Right kidney (tissue), 1 donor: ENCODE measurements around the gene ATP9A.
A peak's percentile ranks its signal among the peaks of the same experiment; 100 is the strongest.
"Not testable (repeated sequence)": the region's sequence is repeated elsewhere in the genome, so short reads cannot be mapped to it uniquely, and the experiment has no call there.

Experiments used
- DNase-seq: peaks from one replicate; pipeline ENCODE4 v3.0.0-alpha.2; 2016

Gene ATP9A

DNA sequence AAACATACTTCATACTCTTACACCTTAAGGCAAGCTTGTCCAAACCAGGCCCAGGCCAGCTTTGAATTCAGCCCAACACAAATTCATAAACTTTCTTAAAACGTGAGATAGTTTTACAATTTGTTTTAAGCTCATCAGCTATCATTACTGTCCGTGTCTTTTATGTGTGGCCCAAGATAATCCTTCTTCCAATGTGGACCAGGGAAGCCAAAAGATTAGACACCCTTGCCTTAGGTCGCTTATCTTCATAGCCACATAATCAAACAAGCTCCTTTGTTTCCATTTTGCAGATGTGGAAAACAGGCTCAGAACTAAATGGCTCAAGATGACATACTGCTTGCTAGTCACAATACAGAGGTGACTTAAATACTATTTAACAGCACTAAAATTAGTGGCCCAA is 28.1 kb upstream of the ATP9A start:
- DNase-seq = no peak

DNA sequence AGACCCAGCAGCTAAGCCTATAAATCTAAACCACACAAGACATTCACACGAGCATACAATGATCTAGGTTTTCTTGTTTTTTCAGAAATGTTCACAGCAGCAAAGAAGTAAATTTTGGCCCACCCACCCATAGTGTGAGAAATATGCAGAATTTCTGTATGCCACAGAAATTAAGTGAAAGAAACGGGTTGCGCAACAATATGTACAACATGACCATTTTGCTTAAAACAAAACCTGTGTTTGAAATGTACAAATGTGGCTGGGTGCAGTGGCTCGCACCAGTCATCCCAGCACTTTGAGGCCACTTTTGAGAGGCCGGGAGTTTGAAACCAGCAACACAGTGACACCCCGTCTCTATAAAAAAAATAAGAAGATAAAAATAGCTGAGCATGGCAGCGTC is 24.8 kb upstream of the ATP9A start:
- no peak for DNase-seq

DNA sequence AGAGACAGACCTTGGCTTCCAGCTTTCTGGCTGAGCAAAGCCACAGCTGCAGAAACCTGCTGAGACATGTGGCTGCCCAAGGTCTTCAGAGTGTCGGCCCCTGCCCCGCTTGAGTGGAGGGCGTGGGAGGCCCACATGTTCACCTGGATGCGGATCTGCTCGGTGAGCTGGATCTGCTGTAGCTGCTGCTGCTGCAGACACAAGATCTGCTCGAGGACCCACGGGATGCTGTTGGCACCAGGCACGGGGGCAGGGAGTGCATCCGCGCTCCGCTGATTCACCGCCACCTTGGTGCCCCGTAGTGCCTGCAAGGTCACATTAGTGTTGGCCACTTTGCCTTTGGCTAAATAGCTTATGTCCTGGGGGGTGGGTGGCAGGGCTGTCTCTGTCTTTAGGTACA is 23.4 kb upstream of the ATP9A start:
- no peak for DNase-seq

DNA sequence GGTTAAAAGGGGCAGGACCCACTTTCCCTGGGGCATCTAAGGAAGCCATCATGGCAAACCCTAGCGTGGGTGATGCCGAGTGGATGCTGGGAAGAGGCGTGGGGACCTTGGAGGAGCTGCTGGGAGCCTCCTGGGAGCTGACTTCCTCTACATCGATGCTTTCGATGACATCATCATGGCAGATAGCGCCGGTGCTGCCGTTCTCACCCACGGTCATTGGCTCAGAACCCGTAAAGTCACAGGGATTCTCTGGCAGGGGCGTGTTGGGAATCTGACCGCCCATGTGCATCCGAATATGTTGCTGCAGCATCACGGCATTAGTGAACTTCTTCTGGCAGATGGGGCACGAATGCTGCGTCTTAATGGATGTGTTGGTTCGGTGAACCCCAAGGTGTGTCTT is 22.1 kb upstream of the ATP9A start:
- no peak for DNase-seq

DNA sequence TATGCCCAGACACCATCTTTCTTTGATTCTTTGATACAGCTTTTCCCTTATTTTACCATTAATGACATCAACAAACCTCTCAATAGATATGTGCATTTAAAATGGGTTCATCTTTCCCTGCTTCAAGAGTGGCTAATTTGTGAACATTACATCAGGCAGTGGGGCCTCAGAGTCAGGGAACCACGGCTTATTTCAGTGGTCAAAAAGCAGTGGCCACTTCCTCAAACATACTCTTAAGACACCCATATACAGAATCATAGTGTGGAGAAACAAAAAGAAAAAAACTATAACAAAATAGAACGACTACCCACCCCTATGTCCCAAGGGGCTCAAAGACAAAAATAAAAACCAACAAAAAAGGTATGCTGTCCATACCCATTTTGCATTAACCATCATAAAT is 21.2 kb upstream of the ATP9A start:
- DNase-seq = no peak

DNA sequence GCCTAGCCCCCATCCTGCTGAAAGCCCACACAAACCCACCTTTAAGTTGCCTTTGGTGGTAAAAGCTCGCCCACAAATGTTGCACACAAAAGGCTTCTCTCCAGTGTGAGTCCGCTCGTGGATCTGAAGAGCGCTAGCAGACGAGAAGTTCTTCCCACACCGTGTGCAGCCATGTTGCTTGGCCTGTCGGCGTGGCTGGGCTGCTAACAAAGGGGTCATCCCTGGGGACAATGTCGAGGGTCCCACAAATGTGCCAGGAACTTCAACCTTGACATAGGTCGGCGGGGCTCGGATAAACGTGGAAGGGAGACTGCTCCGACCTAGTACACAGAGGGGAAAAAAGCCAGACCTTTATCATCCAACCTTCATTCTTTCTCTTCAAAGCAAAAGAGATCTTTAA is 20.6 kb upstream of the ATP9A start:
- no peak for DNase-seq

DNA sequence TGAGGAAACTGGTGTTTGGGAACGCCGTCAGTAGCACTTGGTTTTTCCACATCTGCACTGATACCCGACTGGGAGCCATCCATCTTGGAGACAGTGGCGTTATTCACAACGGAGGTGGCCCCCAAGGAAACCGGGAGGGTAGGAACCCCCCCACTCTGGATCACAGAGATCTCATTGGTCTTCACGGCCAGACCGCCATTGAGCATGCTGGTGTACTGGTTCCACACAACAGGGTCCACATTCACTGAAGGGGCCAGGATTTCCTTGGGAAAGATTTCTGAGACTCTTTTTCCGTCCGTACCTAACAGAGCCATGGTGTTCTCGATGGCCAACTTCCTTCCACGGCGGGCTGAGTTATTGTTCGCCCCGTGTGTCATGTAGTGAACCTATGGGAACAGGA is 16.1 kb upstream of the ATP9A start:
- no peak for DNase-seq

DNA sequence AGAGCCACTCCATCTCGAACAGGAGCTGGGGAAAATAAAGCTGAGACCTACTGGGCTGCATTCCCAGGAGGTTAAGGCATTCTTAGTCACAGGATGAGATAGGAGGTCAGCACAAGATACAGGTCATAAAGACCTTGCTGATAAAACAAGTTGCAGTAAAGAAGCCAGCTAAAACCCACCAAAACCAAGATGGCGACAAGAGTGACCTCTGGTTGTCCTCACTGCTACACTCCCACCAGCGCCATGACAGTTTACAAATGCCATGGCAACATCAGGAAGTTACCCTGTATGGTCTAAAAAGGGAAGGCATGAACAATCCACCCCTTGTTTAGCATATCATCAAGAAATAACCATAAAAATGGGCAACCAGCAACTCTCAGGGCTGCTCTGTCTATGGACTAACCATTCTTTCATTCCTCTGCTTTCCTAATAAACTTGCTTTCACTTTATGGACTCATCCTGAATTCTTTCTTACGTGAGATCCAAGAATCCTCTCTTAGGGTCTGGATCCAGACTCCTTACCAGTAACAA is 10.1 kb upstream of the ATP9A start:
- DNase-seq = not testable (repeated sequence)

DNA sequence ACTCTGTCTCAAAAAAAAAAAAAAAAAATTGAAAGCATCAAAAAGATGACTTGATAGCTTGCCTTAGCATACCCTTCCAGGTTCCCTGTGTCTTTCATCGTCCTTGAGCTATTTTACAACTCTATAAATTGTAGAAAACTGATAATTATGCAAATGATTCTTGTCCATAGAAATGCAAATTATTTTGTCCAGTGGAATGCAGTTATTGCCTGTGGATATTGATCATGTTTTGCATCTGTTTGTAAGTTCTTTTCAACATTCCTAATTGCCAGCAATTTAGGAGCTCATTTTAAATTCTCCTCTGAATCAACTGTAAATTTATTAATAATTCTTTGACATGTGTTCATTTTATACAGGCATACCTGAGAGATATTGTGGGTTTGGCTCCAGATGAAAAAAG is 7.1 kb upstream of the ATP9A start:
- DNase-seq = no peak

DNA sequence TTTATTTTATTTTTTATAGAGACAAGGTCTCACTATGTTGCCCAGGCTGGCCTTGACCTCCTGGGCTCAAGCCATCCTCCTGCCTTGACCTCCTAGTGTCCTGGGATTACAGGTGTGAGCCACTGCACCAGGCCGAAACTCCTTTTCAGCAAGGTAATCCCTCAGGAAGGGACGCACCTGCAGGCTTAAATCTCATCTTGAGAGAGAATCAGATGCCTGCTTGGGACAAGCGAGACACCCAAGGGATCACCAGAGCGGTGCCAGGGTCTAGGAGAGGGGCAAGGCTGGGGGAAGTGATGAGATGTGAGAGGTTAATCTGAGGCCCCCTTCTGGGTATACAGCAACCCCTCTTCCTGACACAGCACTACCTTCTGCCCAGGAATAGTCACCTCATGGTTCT is 4.0 kb upstream of the ATP9A start:
- no peak for DNase-seq

DNA sequence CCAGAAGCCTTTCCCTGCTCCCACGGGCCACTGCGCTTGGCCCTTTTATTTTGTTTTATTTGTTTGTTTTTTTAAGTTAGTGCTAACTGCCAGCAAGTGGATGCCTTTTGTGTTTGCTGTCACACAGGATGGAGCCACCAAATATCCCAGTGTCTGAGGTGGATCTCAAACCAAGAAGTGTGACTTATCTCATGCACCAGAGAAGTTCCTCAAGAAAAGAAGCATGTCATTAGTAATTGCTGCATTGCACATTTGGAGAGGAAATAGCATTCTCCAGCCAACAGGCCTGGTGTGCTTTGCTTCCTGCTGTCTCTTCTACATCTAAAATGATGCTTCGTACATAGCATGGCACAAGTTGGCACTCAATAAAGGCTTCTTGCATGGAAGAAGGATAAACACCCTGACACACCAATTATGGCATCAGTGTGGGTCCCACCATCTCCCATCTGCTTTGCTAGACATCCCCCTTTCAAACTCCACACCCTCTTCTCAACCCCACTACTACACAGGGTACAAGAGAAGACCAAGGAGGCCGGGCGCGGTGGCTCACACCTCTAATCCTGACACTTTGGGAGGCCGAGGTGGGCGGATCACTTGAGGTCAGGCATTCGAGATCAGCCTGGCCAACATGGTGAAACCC is 1.9 kb upstream of the ATP9A start:
- DNase-seq = no peak

DNA sequence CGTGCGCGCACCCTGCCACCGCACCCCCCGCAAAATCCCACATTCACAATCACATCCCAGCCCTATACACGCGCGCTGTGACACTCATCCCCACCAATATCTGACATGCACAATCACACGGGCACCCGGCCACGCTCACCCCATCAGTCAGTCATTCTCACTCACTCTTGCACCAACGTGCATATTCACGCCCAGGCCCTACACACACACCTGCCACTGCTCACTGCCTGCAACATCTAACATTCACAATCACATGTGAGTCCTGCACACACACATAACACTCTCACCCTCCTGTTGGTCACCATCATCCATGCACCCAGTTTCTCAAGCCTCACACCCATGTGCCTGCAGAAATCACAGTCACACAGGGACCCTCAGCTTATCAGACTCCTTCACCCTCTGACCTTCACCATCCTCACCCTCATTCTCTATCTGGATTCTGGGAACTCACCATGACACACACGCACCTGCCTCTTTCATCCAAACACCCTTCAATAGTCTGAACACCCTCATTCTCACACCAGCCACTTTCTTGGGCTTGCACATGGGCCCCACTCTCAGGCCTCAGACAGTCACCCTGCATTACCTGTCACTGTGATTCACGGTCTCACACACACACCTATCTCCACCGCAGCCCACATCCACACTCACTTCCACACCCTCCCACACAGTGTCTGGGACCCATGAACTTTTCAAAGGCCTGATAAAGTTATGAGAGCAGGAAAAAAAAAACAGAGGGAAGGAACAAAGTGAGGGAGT is 748 bp upstream of the ATP9A start:
- peak; percentile 54 for DNase-seq

DNA sequence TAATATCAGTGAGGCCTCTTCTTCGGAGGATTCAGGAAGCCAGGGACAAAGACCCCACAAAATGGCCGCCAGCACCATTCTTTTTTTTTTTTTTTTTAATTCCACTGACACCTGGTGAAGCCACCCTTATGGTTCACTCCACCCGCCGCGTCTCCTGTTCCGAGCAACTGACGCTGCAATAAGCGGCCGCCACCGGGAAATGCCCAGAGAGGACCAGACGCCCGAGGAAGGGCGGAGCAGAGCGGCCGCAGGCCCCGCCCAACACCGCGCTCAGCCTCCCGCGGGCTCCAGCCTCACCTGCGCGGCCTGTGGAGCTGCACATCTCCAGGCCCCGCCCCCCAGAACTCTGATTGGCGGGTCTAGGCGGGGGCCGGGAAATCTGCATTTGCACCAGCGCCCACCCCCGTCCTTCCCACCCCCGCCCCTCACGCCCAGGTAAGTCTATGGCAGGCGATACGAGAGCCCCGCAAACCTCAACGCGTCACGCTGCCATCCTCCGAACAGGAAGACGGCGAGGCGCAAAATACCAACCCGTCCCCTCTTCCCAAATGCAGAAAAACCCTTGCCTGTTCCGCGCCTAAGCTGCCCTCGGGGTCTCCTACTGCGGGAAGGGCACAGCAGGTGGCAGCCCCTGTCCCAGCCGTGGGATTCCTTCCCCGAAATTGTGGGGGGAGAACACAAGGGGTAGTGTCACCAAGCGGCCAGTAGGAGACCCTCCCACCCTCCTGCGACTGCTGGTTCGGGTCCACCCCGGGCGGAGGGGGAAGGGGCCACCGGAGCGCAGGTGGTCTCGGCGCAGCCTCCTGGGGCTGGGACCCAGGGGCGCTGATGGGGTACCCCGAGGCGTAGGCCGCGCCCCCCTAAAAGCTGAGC is 960 bp downstream of the ATP9A start:
- peak; percentile 79 for DNase-seq

DNA sequence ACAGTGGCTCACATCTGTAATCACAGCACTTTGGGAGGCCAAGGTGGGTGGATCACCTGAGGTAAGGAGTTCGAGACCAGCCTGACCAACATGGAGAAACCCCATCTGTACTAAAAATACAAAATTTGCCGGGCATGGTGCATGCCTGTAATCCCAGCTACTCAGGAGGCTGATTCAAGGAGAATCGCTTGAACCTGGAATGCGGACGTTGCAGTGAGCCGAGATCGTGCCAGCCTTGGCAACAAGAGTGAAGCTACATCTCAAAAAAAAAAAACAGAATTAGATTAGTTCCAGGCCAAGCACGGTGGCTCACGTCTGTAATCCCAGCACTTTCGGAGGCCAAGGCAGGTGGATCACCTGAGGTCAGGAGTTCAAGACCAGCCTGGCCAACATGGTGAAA is 2.8 kb downstream of the ATP9A start:
- not testable (repeated sequence) for DNase-seq

DNA sequence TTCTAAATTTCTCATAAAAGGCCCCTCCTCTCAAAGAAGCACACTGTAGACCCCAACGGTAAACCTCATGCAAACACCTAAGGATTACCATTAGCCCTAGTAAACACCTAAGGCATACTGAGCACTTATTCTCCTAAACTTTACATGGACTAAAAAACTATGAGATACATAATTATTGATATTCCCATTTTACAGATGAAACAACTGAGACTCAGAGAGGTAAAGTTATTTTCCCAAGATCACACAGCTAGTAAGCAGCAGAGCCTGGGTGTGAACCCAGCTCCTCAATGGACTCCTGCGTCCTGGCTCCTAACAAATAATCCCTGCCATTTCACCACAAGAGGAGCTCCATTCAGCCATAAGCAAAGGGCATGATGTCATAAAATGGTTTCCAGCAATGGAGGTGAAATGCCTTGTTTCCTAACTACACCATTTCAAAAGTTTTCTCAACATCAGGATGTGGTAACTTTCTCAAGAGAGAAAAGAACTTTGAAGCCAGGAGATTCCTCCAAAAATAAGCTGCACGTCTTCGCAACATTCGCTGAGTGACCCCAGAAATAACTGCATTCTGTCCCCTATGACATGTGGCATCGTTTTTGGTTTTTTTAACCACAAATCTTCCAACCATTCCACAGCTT is 4.1 kb downstream of the ATP9A start:
- DNase-seq = no peak

DNA sequence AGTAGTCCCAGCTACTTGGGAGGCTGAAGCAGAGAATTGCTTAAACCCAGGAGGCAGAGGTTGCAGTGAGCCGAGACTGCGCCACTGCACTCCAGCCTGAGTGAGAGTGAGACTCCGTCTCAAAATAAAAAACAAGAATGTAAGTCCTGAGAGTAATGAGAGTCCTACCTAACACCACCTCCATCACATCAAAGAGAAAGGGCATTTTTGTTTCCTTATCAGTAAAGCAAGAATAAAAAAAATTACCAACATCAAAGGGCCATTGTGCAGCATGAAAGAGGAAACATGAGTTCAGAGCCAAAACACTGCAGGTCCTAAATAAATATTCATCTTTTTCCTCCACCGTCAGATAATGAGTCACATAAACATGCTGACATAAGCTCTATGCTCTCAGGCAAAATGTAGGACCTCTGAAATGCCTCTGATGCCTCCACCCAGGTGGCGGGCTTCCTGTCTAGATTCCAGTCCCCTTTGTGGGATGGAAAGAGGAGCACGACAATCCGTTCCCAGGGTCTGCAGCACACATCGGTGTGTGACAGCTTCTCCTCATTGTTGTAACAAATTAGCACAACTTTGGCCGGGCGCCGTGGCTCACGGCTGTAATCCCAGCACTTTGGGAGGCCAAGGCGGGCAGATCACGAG is 7.2 kb downstream of the ATP9A start:
- no peak for DNase-seq

DNA sequence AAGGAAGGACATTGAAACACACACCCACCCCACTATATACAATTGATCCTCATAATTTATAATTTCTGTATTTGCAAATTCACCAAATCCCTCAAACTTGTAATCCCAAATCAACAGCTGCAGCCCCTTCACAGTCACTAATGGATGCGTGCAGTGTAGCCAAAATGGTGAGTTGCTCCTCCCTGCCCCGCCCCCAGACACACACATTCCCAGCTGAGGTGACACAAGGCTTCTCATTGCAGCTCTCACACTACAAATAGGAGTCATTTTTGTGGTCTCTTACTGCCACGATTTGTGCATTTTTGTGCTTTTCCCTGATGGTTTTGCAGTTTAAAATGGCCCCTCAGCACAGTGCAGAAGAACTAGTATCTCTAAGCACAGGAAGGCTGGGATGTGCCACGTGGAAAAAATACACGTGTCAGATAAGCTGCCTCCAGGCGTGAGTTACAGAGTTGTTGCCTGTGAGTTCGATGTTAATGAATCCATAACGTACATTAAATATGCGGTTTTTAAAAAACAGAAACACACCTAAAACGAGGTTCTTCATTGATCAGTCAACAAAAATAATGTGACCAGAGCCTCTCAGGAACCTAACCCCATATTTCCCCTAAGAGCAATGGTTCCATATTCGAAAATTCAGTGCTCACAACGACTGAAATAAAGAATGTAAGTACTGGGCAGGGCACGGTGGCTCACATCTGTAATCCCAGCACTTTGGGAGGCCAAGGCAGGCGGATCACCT is 8.2 kb downstream of the ATP9A start:
- no peak for DNase-seq

DNA sequence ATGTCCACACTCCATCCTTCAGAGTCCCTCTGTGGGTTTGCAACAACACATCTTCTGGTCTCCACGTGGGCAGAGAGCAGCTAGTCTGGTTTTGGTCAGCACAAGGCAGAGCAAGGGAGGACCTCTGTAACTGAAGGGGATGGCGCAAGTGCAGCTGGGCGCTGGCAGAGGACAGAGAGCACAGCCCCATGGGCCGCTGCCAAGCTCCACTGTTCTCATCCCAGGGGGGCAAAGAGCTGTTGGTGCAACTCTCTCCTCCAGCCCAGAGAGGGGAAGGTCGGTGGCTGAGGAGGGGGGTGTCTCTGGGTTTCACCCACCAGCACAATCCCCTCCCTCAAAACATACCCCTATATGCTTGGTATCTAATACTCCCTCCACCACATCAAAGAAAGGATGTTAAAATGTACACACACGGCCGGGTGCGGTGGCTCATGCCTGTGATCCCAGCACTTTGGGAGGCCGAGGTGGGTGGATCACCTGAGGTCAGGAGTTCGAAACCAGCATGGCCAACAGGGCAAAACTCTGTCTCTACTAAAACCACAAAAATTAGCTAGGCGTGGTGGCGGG is 9.1 kb downstream of the ATP9A start:
- no peak for DNase-seq

DNA sequence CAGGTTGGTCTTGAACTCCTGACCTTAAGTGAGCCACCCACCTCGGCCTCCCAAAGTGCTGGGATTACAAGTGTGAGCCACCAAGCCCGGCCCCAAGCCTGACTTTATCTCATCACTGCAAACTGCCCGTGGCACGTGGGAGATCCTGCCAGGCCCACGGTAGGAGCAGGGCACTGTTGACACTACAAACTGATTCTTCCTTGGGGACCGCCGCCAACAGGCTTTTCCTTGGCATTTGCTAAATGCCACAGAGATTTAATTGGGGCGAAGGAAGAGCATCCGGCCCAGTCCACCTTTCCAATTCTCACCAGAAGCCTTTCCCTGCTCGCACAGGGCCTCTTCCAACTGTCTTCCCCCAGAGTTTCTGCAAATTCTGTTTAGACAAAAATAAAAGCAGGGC is 11.0 kb downstream of the ATP9A start:
- DNase-seq = no peak

DNA sequence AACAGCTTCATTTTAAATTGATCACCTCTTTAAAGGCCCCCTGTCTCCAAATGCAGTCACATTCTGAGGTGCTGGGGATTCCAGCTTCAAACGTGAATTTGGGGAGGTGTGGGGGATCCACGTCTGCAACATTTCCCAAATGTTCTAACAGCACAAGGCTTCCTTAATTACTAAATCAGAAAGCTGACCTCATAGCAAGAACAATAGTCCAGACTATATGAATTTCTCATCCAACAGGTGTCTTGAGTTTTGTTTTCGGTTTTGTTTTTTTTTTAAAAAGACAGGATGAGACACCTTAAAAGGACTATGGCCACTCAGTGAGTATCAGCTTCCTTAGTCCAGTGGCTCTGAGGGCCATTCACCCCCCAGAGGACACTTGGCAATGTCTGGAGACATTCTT is 11.5 kb downstream of the ATP9A start:
- no peak for DNase-seq

DNA sequence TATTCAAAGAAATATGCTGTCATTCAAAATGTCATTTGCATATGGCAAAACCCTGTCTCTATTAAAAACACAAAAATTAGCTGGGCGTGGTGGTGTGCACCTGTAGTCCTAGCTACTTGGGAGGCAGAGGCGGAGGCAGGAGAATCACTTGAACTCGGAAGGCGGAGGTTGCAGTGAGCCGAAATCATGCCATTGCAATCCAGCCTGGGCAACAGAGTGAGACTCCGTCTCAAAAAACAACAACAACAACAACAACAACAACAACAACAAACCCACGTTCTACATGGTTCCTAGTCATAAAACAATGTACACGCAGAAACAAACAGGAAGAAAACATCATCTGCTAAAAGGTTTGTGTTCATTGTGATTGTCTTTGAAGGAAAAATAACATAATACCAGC is 15.0 kb downstream of the ATP9A start:
- DNase-seq = not testable (repeated sequence)
